Pancreas (tissue), 10 donors: Measurements from ENCODE around the gene LINC01488. TPM values are rescaled to one million over a fixed set of nuclear protein-coding genes. Genes with fewer than 3 reads are reported as not detected.

Source experiments
- ATAC-seq, 4 donors: fragments of 200-7000 bp; cut with Tn5 transposase; one replicate each; pipeline versions ENCODE4 v1.8.0 to v1.9.1; 2020; ENCODE audit warnings: mild to moderate bottlenecking in 4 of 4, moderate library complexity in 4 of 4
- DNase-seq, 6 donors: peaks; one replicate each; pipeline ENCODE4 v3.0.0-alpha.2; 2020
- FAIRE-seq: peaks from 2 replicates; lab custom pipeline; 2012; peaks lifted over from hg19 to GRCh38; lab: Jason Lieb, UNC
- H3K27ac ChIP-seq, 4 donors: fragments of 200-600 bp; sonication (generic); 1 replicate in 3 of 4; 2 replicates in 1 of 4; pipeline versions ENCODE4 v1.5.0 to v1.8.0; 2020
- H3K27me3 ChIP-seq, 4 donors: fragments of 200-600 bp; one replicate each; pipeline ENCODE4 v1.8.0; 2021
- H3K36me3 ChIP-seq, 3 donors: fragments of 200-600 bp; sonication (generic) in 1 of 3; one replicate each; pipeline versions ENCODE4 v1.5.0 to v1.8.0; 2020 to 2021
- H3K4me1 ChIP-seq, 3 donors: fragments of 200-600 bp; one replicate each; pipeline ENCODE4 v1.8.0; 2021
- H3K4me3 ChIP-seq, 4 donors: fragments of 200-600 bp; sonication (generic) in 2 of 4; one replicate each; pipeline versions ENCODE4 v1.5.0 to v1.8.0; 2020 to 2021
- H3K9me3 ChIP-seq, 4 donors: fragments of 200-600 bp; one replicate each; pipeline ENCODE4 v1.8.0; 2021
- CTCF ChIP-seq, 4 donors: fragments of 200-600 bp; sonication (generic) in 3 of 4; IDR thresholded peaks; one replicate each; pipeline versions ENCODE4 v1.5.0 to v1.8.0; 2021; ENCODE audit warnings: antibody characterized with exemption in 4 of 4
- WGBS, 2 donors: extraction: QIAGEN DNeasy Blood & Tissue Kit; methylation state at CpG; one replicate each; pipeline ENCODE4 v1.1.7; 2013; 5-methylcytosine and 5-hydroxymethylcytosine counted together
- intact Hi-C, 3 donors: fragments of 100-400 bp; cut with DNase I; formaldehyde crosslinking; loops; one replicate each; pipeline versions ENCODE4 v1.11.1 to v1.14.2; 2022
- polyA plus RNA-seq, 2 donors: library from polyadenylated mRNA; stranded (reverse); fragments of 200-250 nt; gene quantifications; one replicate each; pipeline ENCODE4 v1.2.3, GENCODE V29; 2013
- total RNA-seq, 6 donors: library from RNA; stranded (reverse); fragmentation: NEBNext Ultra II Directional in 4 of 6; extraction: Animal tissue kit (Norgen Biotek cat#: 25700) in 4 of 6; gene quantifications; one replicate each; pipeline versions ENCODE4 v1.2.1 to v1.2.4, GENCODE V29; 2021 to 2023
- donor health status: healthy with polysubstance abuse.
- donor health status: DM: no; HTN: no; CAD: no; lungs with moderate emphysema.
- donor health status: DM: no; HTN: no; CAD: no.
- donor health status: control.
- donor health status: control.
- donor health status: Bipolar disorder and iron deficiency.
- donor health status: DM: yes; HTN: yes; CAD: no.
- donor health status: DM: no; HTN: no; CAD: no.
- donor health status: DM: no; HTN: no; CAD: no.
- donor health status: DM: yes; HTN: yes; CAD: no.

The LINC01488 gene
- total and polyA plus RNA-seq, 8 donors = not detected

DNA sequence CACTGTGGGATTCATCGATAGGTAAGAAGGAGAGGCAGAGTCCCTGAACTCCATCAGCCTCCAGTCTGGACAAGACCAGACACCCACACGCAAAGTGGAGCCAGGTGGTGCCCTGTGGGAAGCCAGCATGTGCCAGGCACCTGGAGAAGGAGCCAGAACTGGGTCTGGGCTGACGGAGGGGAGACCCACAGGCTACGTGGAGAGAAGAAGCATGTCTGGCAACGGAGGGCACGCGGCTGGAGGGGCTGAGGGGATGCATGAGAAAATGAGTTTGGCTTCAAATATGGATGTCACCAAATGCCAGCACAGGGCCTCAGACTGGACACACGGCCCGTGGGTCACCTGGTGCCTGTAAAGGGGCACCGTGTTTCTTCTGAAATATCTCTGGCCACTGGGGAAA is 55.7 kb downstream of the LINC01488 start:
- WGBS, 2 donors = 75 to 86% methylated on average over 10 of the region's 10 CpGs
- no peak for ATAC-seq
- peak in 2 of 6 donors; percentile 30 to 35 for DNase-seq
- Histone ChIP-seq H3K9me3 (no peaks in the 10 kb centered on the region), H3K36me3 (no peaks in the 10 kb centered on the region), H3K4me3 (no peak overlapping the region), H3K4me1 (no peaks in the 10 kb centered on the region), H3K27ac (no peak overlapping the region), H3K27me3 (no peaks in the 10 kb centered on the region)
- no peak for FAIRE-seq
- TF ChIP-seq CTCF (IDR thresholded peaks at IDR 0.05) = no peak
- intact Hi-C loops = no loop called here

DNA sequence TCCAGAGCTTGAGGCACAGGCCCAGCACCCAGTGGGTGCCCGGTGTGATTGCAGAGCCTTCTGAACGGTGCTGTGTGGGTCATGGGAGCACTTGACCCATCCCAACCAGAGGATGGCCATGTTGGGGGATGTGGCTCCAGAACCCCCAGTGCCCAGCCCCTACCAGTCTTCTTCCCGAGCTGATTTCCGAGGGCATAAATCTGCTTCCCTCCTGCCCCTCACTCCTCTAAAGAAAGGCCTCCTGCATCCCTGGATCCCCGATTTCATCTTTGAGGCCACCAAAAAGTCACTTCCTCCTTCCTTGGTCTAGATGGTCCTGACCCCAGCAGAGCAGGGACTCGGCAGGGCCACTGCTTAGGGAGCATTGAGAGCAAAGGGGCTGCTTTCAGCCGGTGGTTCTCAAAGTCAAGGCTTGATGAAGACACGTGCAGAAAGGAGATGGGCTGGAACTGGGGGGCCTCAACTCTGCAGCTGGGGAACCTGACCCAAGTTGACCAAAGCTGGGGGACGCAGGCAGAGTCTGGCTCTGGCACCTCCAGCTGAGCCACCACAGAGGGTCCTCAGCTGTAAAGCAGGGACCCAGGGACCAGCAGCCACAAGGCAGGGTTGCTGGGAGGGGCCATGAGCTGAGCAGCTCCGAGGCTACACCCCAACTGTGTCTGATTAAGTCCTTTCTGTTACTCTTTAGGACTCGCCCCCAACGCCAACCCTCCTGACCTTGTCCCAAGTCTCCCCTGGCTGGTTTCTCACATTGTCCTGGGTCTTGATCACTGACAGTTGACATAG is 56.6 kb downstream of the LINC01488 start:
- no peaks in the 10 kb centered on the region for H3K9me3 ChIP-seq
- ATAC-seq = no peak
- no peak overlapping the region for H3K4me3 ChIP-seq
- H3K36me3 ChIP-seq = no peaks in the 10 kb centered on the region
- 71 to 88% methylated on average over 12 of the region's 12 CpGs for WGBS, 2 donors
- no peaks in the 10 kb centered on the region for H3K4me1 ChIP-seq
- no peak for FAIRE-seq
- no peak overlapping the region for H3K27ac ChIP-seq
- no peak for TF ChIP-seq CTCF (IDR thresholded peaks at IDR 0.05)
- no peaks in the 10 kb centered on the region for H3K27me3 ChIP-seq
- DNase-seq = peak in 2 of 6 donors; percentile 39 to 52
- intact Hi-C loops = no loop called here

- Histone ChIP-seq H3K27me3 (no peaks in the 10 kb centered on the region), H3K9me3 (no peaks in the 10 kb centered on the region), H3K27ac (no peak overlapping the region), H3K36me3 (no peaks in the 10 kb centered on the region), H3K4me1 (no peaks in the 10 kb centered on the region), H3K4me3 (no peak overlapping the region)
- no peak for TF ChIP-seq CTCF (IDR thresholded peaks at IDR 0.05)
- intact Hi-C loops = no loop called here
- peak in 1 of 6 donors; percentile 48 for DNase-seq
- no peak for FAIRE-seq
- WGBS, 2 donors = 90 to 93% methylated on average over 8 of the region's 8 CpGs
- peak in 2 of 4 donors; percentile 31 to 33 for ATAC-seq
Measured at GRCh38 chr11:69538854-69539253, 57.4 kb downstream of the LINC01488 start.

DNA sequence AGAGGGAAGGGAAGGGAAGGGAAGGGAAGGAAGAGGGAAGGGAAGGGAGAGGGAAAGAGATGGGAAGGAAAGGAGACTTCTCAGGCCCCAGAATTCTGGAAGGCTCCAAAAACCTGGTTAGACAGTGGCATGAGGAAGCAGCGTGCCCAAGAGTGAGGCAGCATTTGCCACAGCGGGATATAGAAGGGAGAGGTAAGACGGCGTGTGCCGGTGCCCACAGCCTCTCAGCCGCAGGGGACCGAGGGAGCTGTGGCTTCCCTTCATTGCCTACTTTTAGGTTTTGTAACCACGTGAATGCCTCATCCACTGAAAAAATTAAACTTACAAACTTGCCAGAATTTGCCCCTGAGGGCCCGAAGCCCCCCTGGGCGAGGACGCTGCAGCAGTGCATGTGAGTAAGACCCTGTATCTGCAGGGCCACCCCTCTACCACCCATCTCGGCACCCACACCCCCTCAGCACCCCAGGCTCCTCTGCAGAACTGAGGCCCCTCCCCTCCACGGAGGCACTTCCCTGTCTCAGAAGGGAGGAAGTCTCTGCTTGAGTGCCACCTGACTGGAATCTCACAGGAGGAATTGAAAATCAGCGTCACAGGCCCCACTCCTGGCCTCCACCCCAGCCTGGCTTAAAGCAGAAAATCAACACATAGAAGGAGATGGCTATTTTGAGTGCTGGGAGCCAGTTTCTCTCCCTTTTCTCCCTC is 58.1 kb downstream of the LINC01488 start:
- intact Hi-C loops = no loop called here
- no peak overlapping the region for H3K4me3 ChIP-seq
- WGBS, 2 donors = 73 to 77% methylated on average over 14 of the region's 14 CpGs

More for the DNA sequence above, 58.1 kb downstream of the LINC01488 start:
- H3K4me1 ChIP-seq = no peaks in the 10 kb centered on the region
- DNase-seq = peak in 3 of 6 donors; percentile 35 to 43 (median 39)
- ATAC-seq = peak in 3 of 4 donors; percentile 38 to 79 (median 67)
- no peaks in the 10 kb centered on the region for H3K9me3 ChIP-seq
- peak overlapping the region in 3 of 4 donors; percentile 16 to 41 (median 30) for H3K27ac ChIP-seq
- H3K36me3 ChIP-seq = no peaks in the 10 kb centered on the region
- FAIRE-seq = no peak
- H3K27me3 ChIP-seq = no peaks in the 10 kb centered on the region
- no peak for TF ChIP-seq CTCF (IDR thresholded peaks at IDR 0.05)
